ENCODE measurements around the gene CDH15. TPM values are rescaled to one million over a fixed set of nuclear protein-coding genes. Genes with fewer than 3 reads are reported as not detected.
A peak's percentile ranks its signal among the peaks of the same experiment; 100 is the strongest.

Gene CDH15
- total and polyA plus RNA-seq, 2 of the 13 experiments (the other 11 are each of a cell fraction or from before 2014, with no cell fraction given), result 0.74 to 2.2 TPM

DNA sequence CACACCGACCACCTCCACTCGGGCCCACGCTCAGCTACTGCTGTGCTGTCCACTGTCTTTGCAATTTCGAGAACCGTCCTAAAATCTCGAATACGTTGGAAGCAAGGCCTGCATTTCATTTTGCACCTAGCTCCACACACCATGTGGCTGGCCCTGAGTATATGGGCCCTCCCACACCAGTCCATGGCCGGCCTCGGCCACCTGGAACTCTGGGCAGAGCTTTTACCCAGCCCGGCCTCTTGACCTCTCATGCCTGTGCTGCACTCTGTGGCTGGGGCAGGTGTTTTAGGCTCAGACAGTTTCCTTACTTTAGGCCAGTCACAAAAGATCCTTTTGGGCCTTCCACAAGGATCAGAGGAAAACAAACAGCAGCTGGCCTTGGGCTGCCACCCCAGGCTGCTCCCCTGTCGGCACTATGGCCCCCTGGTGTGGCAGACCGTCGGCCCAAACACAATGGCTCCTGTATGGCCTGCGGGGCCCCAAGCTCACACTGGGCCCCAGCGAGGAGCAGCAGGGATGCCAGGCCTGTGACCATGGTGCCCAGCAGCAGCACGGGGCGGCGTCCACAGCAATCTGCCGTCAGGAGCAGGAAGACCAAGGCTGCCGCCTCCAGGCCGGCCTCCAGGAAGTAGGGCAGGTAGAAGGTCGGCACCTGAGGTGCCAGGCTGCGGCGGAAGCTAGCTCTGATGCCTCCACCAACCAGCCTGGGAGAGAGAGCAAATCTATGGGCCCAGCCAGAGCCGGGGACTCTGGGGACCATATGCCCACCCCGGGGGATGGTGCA is 26.3 kb downstream of the CDH15 start (continued):
- TF ChIP-seq, protein P1, sequence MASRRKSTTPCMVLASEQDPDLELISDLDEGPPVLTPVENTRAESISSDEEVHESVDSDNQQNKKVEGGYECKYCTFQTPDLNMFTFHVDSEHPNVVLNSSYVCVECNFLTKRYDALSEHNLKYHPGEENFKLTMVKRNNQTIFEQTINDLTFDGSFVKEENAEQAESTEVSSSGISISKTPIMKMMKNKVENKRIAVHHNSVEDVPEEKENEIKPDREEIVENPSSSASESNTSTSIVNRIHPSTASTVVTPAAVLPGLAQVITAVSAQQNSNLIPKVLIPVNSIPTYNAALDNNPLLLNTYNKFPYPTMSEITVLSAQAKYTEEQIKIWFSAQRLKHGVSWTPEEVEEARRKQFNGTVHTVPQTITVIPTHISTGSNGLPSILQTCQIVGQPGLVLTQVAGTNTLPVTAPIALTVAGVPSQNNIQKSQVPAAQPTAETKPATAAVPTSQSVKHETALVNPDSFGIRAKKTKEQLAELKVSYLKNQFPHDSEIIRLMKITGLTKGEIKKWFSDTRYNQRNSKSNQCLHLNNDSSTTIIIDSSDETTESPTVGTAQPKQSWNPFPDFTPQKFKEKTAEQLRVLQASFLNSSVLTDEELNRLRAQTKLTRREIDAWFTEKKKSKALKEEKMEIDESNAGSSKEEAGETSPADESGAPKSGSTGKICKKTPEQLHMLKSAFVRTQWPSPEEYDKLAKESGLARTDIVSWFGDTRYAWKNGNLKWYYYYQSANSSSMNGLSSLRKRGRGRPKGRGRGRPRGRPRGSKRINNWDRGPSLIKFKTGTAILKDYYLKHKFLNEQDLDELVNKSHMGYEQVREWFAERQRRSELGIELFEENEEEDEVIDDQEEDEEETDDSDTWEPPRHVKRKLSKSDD (CRISPR knock-in tag; IDR thresholded peaks at IDR 0.05; ENCODE audit: low read depth), result peak; percentile 89
- no peak for TF ChIP-seq PHF5A (CRISPR knock-in tag; IDR thresholded peaks at IDR 0.05; ENCODE audit: low read depth, unreplicated experiment)
- TF ChIP-seq MAF1 (CRISPR knock-in tag; IDR thresholded peaks at IDR 0.05; ENCODE audit: borderline replicate concordance), result peak; percentile 81; the same call in 1 of the 2 replicates
- TF ChIP-seq ZNF350 (CRISPR knock-in tag; IDR thresholded peaks at IDR 0.05; ENCODE audit: borderline replicate concordance, low read depth), result peak; percentile 84; the same call in 1 of the 2 replicates
- peak; percentile 65 for TF ChIP-seq ZNF646 (CRISPR knock-in tag; IDR thresholded peaks at IDR 0.05)
- TF ChIP-seq ZFYVE20 (CRISPR knock-in tag; IDR thresholded peaks at IDR 0.05; ENCODE audit: borderline replicate concordance, low read depth), result no peak
- no peak for TF ChIP-seq THAP8 (CRISPR knock-in tag; IDR thresholded peaks at IDR 0.05; ENCODE audit: borderline replicate concordance)
- peak; percentile 91 for TF ChIP-seq ZFP36 (IDR thresholded peaks at IDR 0.05; ENCODE audit: borderline replicate concordance, low read depth, low read length, partially characterized antibody)
- TF ChIP-seq JARID2 (CRISPR knock-in tag; IDR thresholded peaks at IDR 0.05; ENCODE audit: insufficient replicate concordance), result no peak
- peak; percentile 70; the same call in 1 of the 2 replicates for TF ChIP-seq FOSL2 (CRISPR knock-in tag; IDR thresholded peaks at IDR 0.05)
- peak; percentile 67; the same call in 1 of the 2 replicates for TF ChIP-seq ARID4A (CRISPR knock-in tag; IDR thresholded peaks at IDR 0.05; ENCODE audit: borderline replicate concordance)
